Muscle layer of colon (tissue), 2 donors: ENCODE results near the gene PIK3C3.

Experiments
- H3K27ac ChIP-seq: one replicate; pipeline ENCODE4 v1.7.0; 2013; ENCODE audit warnings: low read depth, mild to moderate bottlenecking, low read length, moderate library complexity
- H3K27me3 ChIP-seq, 2 donors: one replicate each; pipeline ENCODE4 v1.7.0; 2013; ENCODE audit warnings: low read length in 2 of 2, mild to moderate bottlenecking in 2 of 2; ENCODE audit not compliant: insufficient read depth in 2 of 2, control insufficient read depth in 1 of 2
- H3K36me3 ChIP-seq: one replicate; pipeline ENCODE4 v1.7.0; 2013; ENCODE audit warnings: mild to moderate bottlenecking, low read length; ENCODE audit not compliant: insufficient read depth
- H3K4me1 ChIP-seq: one replicate; pipeline ENCODE4 v1.7.0; 2013; ENCODE audit warnings: mild to moderate bottlenecking, low read length; ENCODE audit not compliant: insufficient read depth
- H3K4me3 ChIP-seq, 2 donors: one replicate each; pipeline ENCODE4 v1.7.0; 2013; ENCODE audit warnings: low read length in 2 of 2, low read depth in 1 of 2, mild to moderate bottlenecking in 1 of 2, moderate library complexity in 1 of 2
- H3K9ac ChIP-seq: one replicate; pipeline ENCODE4 v1.7.0; 2013; ENCODE audit warnings: low read length
- H3K9me3 ChIP-seq: one replicate; pipeline ENCODE4 v1.7.0; 2013; ENCODE audit warnings: mild to moderate bottlenecking, low read length
- donor health status: abdominal sarcoma.
- donor health status: Adenocarcinoma of cecum.

PIK3C3 gene

GRCh38 chr18:41954827-41955613, at the start of gene PIK3C3:
PIK3C3 (plus strand) TSS chr18:41955234; CDS start chr18:41955292, 58 bp downstream.
- Histone ChIP-seq H3K4me1 (peaks cover 9% of the 10 kb centered on the region), H3K4me3 (peak within 1 kb of the TSS; percentile 82 to 95), H3K36me3 (peaks cover 4% of the 10 kb centered on the region), H3K27ac (peak within 1 kb of the TSS; percentile 75), H3K9ac (peak within 1 kb of the TSS; percentile 82), H3K27me3 (no peaks in the 10 kb centered on the region), H3K9me3 (no peaks in the 10 kb centered on the region)

- H3K27ac ChIP-seq, result no peak overlapping the region
- no peaks in the 10 kb centered on the region for H3K36me3 ChIP-seq
- H3K9ac ChIP-seq, result no peak overlapping the region
- H3K27me3 ChIP-seq, result no peaks in the 10 kb centered on the region
- no peaks in the 10 kb centered on the region for H3K4me1 ChIP-seq
- H3K4me3 ChIP-seq, result no peak overlapping the region
- H3K9me3 ChIP-seq, result no peaks in the 10 kb centered on the region
Observed at GRCh38 chr18:41905786-41906527, 49.1 kb upstream of the PIK3C3 start.

- H3K9me3 ChIP-seq, result no peaks in the 10 kb centered on the region
- no peak overlapping the region for H3K4me3 ChIP-seq
- no peak overlapping the region for H3K9ac ChIP-seq
- no peak overlapping the region for H3K27ac ChIP-seq
- H3K27me3 ChIP-seq, result no peaks in the 10 kb centered on the region
- no peaks in the 10 kb centered on the region for H3K4me1 ChIP-seq
- H3K36me3 ChIP-seq, result no peaks in the 10 kb centered on the region
Observed at GRCh38 chr18:41906528-41907146, 48.4 kb upstream of the PIK3C3 start.

DNA sequence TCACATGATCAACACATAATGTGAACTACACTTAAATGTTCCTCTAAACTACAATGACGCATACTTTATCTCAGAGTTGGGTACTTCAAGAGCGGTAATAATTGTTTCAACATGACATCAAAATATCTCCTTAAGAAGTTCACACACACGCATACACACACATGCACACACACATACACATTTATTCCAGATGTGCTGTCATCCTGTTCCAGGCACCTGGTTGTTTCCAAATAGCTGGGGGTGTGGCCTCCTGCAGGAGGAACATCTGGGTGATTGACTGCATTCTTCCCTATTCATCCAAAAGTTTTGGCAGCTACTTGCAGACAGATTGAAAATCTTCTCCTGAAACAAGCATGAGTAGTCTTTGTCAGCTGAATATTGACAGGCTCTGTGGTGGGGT, 37.9 kb upstream of the PIK3C3 start:
- H3K27me3 ChIP-seq, result no peaks in the 10 kb centered on the region
- H3K27ac ChIP-seq, result no peak overlapping the region
- H3K4me1 ChIP-seq, result no peaks in the 10 kb centered on the region
- no peaks in the 10 kb centered on the region for H3K36me3 ChIP-seq
- H3K9ac ChIP-seq, result no peak overlapping the region
- H3K4me3 ChIP-seq, result no peak overlapping the region
- no peaks in the 10 kb centered on the region for H3K9me3 ChIP-seq

DNA sequence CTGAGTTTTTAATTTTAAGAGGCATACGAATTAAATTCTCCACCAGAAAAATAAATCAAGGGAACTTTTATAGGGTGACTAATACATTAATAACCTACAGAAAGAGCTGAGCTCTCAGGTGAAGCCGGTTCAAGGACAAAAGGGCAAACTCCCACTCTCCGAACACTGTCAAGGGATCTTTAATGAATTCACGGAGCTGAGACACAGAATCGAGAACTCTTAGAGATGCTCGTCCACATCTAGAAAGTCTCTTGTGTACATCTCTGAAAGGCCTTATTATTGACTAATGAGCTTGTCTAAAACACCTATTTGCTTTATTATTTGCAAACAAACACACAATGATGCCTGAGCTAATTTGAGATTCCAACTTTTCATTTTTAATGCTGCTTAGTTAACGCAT, 33.3 kb upstream of the PIK3C3 start:
- Histone ChIP-seq H3K4me1 (no peaks in the 10 kb centered on the region), H3K27me3 (no peaks in the 10 kb centered on the region), H3K4me3 (no peak overlapping the region), H3K36me3 (no peaks in the 10 kb centered on the region), H3K9me3 (no peaks in the 10 kb centered on the region), H3K27ac (no peak overlapping the region), H3K9ac (no peak overlapping the region)

GRCh38 chr18:41922176-41922575, 32.9 kb upstream of the PIK3C3 start:
- Histone ChIP-seq H3K9me3 (no peaks in the 10 kb centered on the region), H3K4me1 (no peaks in the 10 kb centered on the region), H3K27me3 (no peaks in the 10 kb centered on the region), H3K9ac (no peak overlapping the region), H3K36me3 (no peaks in the 10 kb centered on the region), H3K4me3 (no peak overlapping the region), H3K27ac (no peak overlapping the region)

GRCh38 chr18:41922841-41923240, 32.2 kb upstream of the PIK3C3 start:
- Histone ChIP-seq H3K9ac (no peak overlapping the region), H3K36me3 (no peaks in the 10 kb centered on the region), H3K4me3 (no peak overlapping the region), H3K27me3 (no peaks in the 10 kb centered on the region), H3K9me3 (no peaks in the 10 kb centered on the region), H3K27ac (no peak overlapping the region), H3K4me1 (no peaks in the 10 kb centered on the region)

- Histone ChIP-seq H3K9ac (no peak overlapping the region), H3K36me3 (no peaks in the 10 kb centered on the region), H3K27me3 (no peaks in the 10 kb centered on the region), H3K4me3 (no peak overlapping the region), H3K4me1 (no peaks in the 10 kb centered on the region), H3K9me3 (no peaks in the 10 kb centered on the region), H3K27ac (no peak overlapping the region)
Observed at GRCh38 chr18:41923446-41923845, 31.6 kb upstream of the PIK3C3 start.

GRCh38 chr18:41928581-41928980, 26.5 kb upstream of the PIK3C3 start:
- no peak overlapping the region for H3K4me3 ChIP-seq
- H3K27ac ChIP-seq, result no peak overlapping the region
- no peaks in the 10 kb centered on the region for H3K9me3 ChIP-seq
- H3K27me3 ChIP-seq, result no peaks in the 10 kb centered on the region
- H3K9ac ChIP-seq, result no peak overlapping the region
- no peaks in the 10 kb centered on the region for H3K4me1 ChIP-seq
- no peaks in the 10 kb centered on the region for H3K36me3 ChIP-seq

DNA sequence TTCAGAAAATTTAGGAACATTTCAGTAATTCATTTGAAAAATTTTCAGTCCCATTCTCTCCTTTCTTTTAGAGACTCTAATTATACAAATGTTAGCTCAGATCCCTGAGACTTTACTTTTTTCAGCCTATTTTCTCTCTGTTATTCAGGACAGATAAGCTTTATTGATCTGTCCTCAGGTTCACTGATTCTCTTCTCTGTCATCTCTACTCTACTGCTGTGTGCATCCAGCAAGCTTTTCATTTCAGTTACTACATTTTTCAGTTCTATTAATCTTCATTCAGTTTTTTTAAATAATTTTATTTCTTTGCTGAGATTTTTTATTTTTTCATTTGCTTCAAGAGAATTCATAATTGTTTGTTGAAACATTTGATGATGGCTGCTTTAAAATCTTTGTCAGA, 22.1 kb upstream of the PIK3C3 start:
- Histone ChIP-seq H3K27me3 (no peaks in the 10 kb centered on the region), H3K9ac (no peak overlapping the region), H3K36me3 (no peaks in the 10 kb centered on the region), H3K4me3 (no peak overlapping the region), H3K4me1 (no peaks in the 10 kb centered on the region), H3K9me3 (no peaks in the 10 kb centered on the region), H3K27ac (no peak overlapping the region)

DNA sequence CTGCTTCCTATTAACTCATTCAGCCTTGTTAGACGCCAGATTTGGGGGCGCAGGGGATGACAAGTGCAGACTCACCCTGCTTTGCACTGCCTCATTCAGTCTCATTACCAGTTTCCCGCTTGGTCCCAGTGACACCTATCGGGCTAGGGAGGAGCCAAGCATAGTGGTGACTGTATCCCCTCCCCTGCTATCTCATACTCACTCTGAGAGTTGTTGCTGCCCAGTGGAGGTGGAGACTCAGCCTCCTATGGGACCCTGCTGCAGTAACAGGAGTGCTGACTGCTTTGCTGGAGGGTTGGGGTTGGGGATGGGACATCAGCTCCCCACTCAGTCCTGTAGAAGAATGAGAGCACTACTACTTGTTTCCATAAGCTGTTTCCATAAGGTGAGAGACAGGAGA, 21.3 kb upstream of the PIK3C3 start:
- Histone ChIP-seq H3K4me1 (no peaks in the 10 kb centered on the region), H3K27ac (no peak overlapping the region), H3K4me3 (no peak overlapping the region), H3K27me3 (no peaks in the 10 kb centered on the region), H3K9me3 (no peaks in the 10 kb centered on the region), H3K9ac (no peak overlapping the region), H3K36me3 (no peaks in the 10 kb centered on the region)
